ENCODE data around the gene GPD1. TPM values are rescaled to one million over a fixed set of nuclear protein-coding genes. Genes with fewer than 3 reads are reported as not detected.
A peak's percentile ranks its signal among the peaks of the same experiment; 100 is the strongest.

Gene GPD1
- total and polyA plus RNA-seq, 10 of the 15 experiments (the other 5 are each of a cell fraction or from before 2014, with no cell fraction given) = 0.04 to 0.61 (median 0.26) TPM; not detected in 1

GRCh38 chr12:50074936-50075807 is 28.6 kb upstream of the GPD1 start (continued):
- TF ChIP-seq NFYA (IDR thresholded peaks at IDR 0.05; ENCODE audit: borderline replicate concordance, low read depth, low read length) = no peak
- peak; percentile 60; the same call in 1 of the 2 replicates for TF ChIP-seq YY1 (IDR thresholded peaks at IDR 0.05; ENCODE audit: low read depth, low read length)
- TF ChIP-seq CREB1 (IDR thresholded peaks at IDR 0.05; ENCODE audit: low read depth) = no peak
- TF ChIP-seq CTCF (IDR thresholded peaks at IDR 0.05 in 2 of 3, conservative IDR thresholded peaks at IDR 0.05 in 1 of 3; ENCODE audit: control insufficient read depth in 2 of 3, extremely low read depth in 1 of 3, insufficient read depth in 1 of 3, low read depth in 3 of 3, low read length in 3 of 3) = peak; percentile 91 to 98 (median 95); a peak in 5 of 6 replicates
- TF ChIP-seq SRF (IDR thresholded peaks at IDR 0.05; ENCODE audit: low read depth in 2 of 2, low read length in 2 of 2) = no peak
- no peak for TF ChIP-seq ZBTB11 (CRISPR knock-in tag; IDR thresholded peaks at IDR 0.05)
- no peak for TF ChIP-seq STAT3 (IDR thresholded peaks at IDR 0.05; ENCODE audit: low read depth, low read length)
- TF ChIP-seq EGR1 (IDR thresholded peaks at IDR 0.05; ENCODE audit: borderline replicate concordance in 1 of 2, low read depth in 2 of 2, low read length in 2 of 2) = no peak
- no peak for TF ChIP-seq RUNX3 (IDR thresholded peaks at IDR 0.05; ENCODE audit: low read length)
- no peak for TF ChIP-seq POU2F2 (IDR thresholded peaks at IDR 0.05; ENCODE audit: borderline replicate concordance, low read depth, low read length)
- TF ChIP-seq PAX8 (IDR thresholded peaks at IDR 0.05) = no peak
- TF ChIP-seq BCLAF1 (IDR thresholded peaks at IDR 0.05) = no peak
- TF ChIP-seq NFIC (IDR thresholded peaks at IDR 0.05; ENCODE audit: low read depth, low read length) = no peak
- TF ChIP-seq NFYB (IDR thresholded peaks at IDR 0.05; ENCODE audit: insufficient read depth, low read depth, low read length) = no peak
- no peak for TF ChIP-seq ZNF622 (IDR thresholded peaks at IDR 0.05)

Measured in GM12878 (cell line).